Neuronal stem cell (in vitro differentiated cells): ENCODE measurements around the gene EAF1.

ENCODE experiments used
- DNase-seq: peaks from one replicate; pipeline ENCODE4 v3.0.0-alpha.2; 2013; ENCODE audit warnings: low spot score
- H2AFZ ChIP-seq: one replicate; pipeline ENCODE4 v1.6.1; 2013; ENCODE audit warnings: mild to moderate bottlenecking, low read length, inconsistent platforms
- H2AK5ac ChIP-seq: 2 replicates; pipeline ENCODE4 v1.6.1; 2013; ENCODE audit warnings: low read depth, mild to moderate bottlenecking, inconsistent platforms, low read length, moderate library complexity, mixed read lengths
- H2BK120ac ChIP-seq: 2 replicates; pipeline ENCODE4 v1.6.1; 2013; ENCODE audit warnings: low read depth, mild to moderate bottlenecking, inconsistent platforms, low read length, moderate library complexity, mixed read lengths
- H2BK12ac ChIP-seq: one replicate; pipeline ENCODE4 v1.6.1; 2013; ENCODE audit warnings: low read length, inconsistent platforms
- H2BK15ac ChIP-seq: 2 replicates; pipeline ENCODE4 v1.6.1; 2013; ENCODE audit warnings: mild to moderate bottlenecking, low read length, inconsistent platforms, mixed read lengths
- H2BK5ac ChIP-seq: one replicate; pipeline ENCODE4 v1.6.1; 2013; ENCODE audit warnings: inconsistent platforms, mild to moderate bottlenecking, low read length, moderate library complexity
- H3K14ac ChIP-seq: one replicate; pipeline ENCODE4 v1.6.1; 2013; ENCODE audit warnings: low read length, inconsistent platforms
- H3K18ac ChIP-seq: 2 replicates; pipeline ENCODE4 v1.6.1; 2013; ENCODE audit warnings: low read length, inconsistent platforms
- H3K23ac ChIP-seq: 2 replicates; pipeline ENCODE4 v1.6.1; 2013; ENCODE audit warnings: low read depth, mild to moderate bottlenecking, mixed read lengths, low read length, inconsistent platforms; ENCODE audit not compliant: poor library complexity
- H3K27ac ChIP-seq: replicated peaks from 3 replicates; pipeline ENCODE4 v1.5.1; 2013; ENCODE audit warnings: low read length, inconsistent platforms
- H3K27me3 ChIP-seq, 3 experiments: 2 replicates each; pipeline ENCODE4 v1.6.1; 2013; ENCODE audit warnings: low read length in 3 of 3, mild to moderate bottlenecking in 2 of 3, inconsistent platforms in 1 of 3, low read depth in 1 of 3, mixed read lengths in 1 of 3, moderate library complexity in 1 of 3; ENCODE audit not compliant: control insufficient read depth in 3 of 3, insufficient read depth in 3 of 3
- H3K36me3 ChIP-seq, 2 donors: replicated peaks in 1 of 2; 2 replicates each; pipeline ENCODE4 v1.6.1; 2013; ENCODE audit warnings: low read length in 2 of 2; ENCODE audit not compliant: control insufficient read depth in 2 of 2, insufficient read depth in 2 of 2
- H3K4ac ChIP-seq: 2 replicates; pipeline ENCODE4 v1.6.1; 2013; ENCODE audit warnings: inconsistent platforms, mild to moderate bottlenecking, low read length, moderate library complexity
- H3K4me1 ChIP-seq, 2 donors: 1 replicate in 1 of 2; 2 replicates in 1 of 2; pipeline ENCODE4 v1.6.1; 2013; ENCODE audit warnings: low read length in 2 of 2, low read depth in 1 of 2; ENCODE audit not compliant: control insufficient read depth in 2 of 2, insufficient read depth in 1 of 2
- H3K4me2 ChIP-seq: one replicate; pipeline ENCODE4 v1.6.1; 2013; ENCODE audit warnings: mild to moderate bottlenecking, low read length, inconsistent platforms; ENCODE audit not compliant: insufficient read depth, poor library complexity, severe bottlenecking
- H3K4me3 ChIP-seq, 2 donors: 2 replicates each; pipeline ENCODE4 v1.5.1; 2013; ENCODE audit warnings: low read length in 2 of 2, mild to moderate bottlenecking in 2 of 2, inconsistent platforms in 1 of 2, moderate library complexity in 1 of 2
- H3K79me1 ChIP-seq: one replicate; pipeline ENCODE4 v1.6.1; 2013; ENCODE audit warnings: low read depth, mild to moderate bottlenecking, inconsistent platforms, low read length, moderate library complexity
- H3K9ac ChIP-seq: one replicate; pipeline ENCODE4 v1.6.1; 2013; ENCODE audit warnings: mild to moderate bottlenecking, low read depth, low read length, inconsistent platforms; ENCODE audit not compliant: poor library complexity
- H3K9me3 ChIP-seq, 2 donors: replicated peaks in 1 of 2; 2 replicates each; pipeline versions ENCODE3 to v1.6.1; 2013; ENCODE audit warnings: low read length in 2 of 2, mild to moderate bottlenecking in 2 of 2, inconsistent platforms in 1 of 2, low read depth in 1 of 2, mixed read lengths in 1 of 2, moderate library complexity in 1 of 2; ENCODE audit not compliant: control insufficient read depth in 2 of 2, insufficient read depth in 1 of 2
- H4K8ac ChIP-seq: one replicate; pipeline ENCODE4 v1.6.1; 2013; ENCODE audit warnings: low read depth, mild to moderate bottlenecking, inconsistent platforms, low read length, moderate library complexity
- H4K91ac ChIP-seq: one replicate; pipeline ENCODE4 v1.6.1; 2013; ENCODE audit warnings: low read length, low read depth, mild to moderate bottlenecking, inconsistent platforms; ENCODE audit not compliant: poor library complexity
- WGBS, 2 donors: extraction: QIAGEN DNeasy Blood & Tissue Kit; methylation state at CpG; one replicate each; pipeline ENCODE4 v1.1.7; 2013; ENCODE audit warnings: missing lambda C conversion rate in 2 of 2, mixed read lengths in 1 of 2; ENCODE audit not compliant: insufficient read length in 2 of 2, insufficient replicate concordance in 1 of 2; ENCODE audit errors: extremely low coverage in 2 of 2; 5-methylcytosine and 5-hydroxymethylcytosine counted together

EAF1 gene

GRCh38 chr3:15450438-15451215 is 23.2 kb downstream of the EAF1 start:
- H3K27me3 ChIP-seq = no peaks in the 10 kb centered on the region
- no peaks in the 10 kb centered on the region for H3K4me1 ChIP-seq
- H2BK120ac ChIP-seq = no peak overlapping the region
- no peak overlapping the region for H2BK12ac ChIP-seq
- H4K8ac ChIP-seq = no peak overlapping the region
- H4K91ac ChIP-seq = no peak overlapping the region
- no peak overlapping the region for H3K4ac ChIP-seq
- H3K9ac ChIP-seq = no peak overlapping the region
- H3K9me3 ChIP-seq = no peaks in the 10 kb centered on the region
- no peak overlapping the region for H2AFZ ChIP-seq
- no peak overlapping the region for H3K4me2 ChIP-seq
- DNase-seq = no peak
- no peaks in the 10 kb centered on the region for H3K36me3 ChIP-seq
- no peak overlapping the region for H2BK15ac ChIP-seq
- H2AK5ac ChIP-seq = no peak overlapping the region
- no peak overlapping the region for H3K27ac ChIP-seq
- H3K23ac ChIP-seq = no peak overlapping the region
- H3K4me3 ChIP-seq = no peak overlapping the region
- no peak overlapping the region for H3K18ac ChIP-seq
- no CpG with 5 or more reads among the region's 12 CpGs for WGBS, 2 donors
- H2BK5ac ChIP-seq = no peak overlapping the region
- H3K14ac ChIP-seq = no peak overlapping the region
- H3K79me1 ChIP-seq = no peaks in the 10 kb centered on the region

DNA sequence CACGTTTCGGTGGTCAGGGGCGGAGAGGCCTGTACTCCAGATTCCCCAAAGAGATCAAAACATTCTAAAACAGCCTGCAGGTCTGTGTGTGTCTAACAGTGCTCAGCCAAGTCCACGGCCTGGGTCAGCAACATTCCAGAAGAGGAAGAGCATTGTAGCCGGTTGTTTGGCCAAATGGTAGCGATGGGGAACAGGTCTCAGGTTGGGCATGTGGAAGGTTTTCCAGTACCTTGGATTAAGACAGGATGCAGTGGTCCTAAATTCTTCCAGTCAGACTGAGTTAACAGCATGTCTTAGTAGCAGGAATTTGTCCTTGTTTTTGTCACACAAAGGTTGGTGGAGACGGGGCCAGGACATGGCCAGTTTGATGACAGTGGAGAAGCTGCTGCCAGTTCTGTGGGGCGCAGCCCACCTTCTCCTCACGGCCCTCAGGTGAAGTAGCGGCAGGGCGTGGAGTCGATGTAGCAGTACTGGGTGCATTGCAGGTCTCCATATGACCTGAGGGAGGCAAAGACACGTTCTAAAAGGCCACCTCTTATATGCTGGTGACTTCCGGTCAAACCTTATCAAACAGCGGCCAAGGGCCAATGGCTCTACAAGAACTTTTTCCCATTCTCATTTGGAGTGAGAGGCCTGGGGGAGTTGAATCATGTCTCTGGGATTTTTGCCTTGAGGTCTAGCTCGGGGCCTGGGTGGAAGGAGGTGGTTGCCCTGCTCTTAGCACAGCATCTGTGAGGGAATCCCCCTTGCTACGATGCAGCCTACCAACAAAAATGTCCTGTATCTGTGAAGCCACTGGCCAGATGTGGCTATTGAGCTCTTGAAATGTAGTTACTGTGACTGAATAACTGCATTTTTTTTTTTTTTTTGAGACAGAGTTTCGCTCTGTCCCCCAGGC is 24.1 kb downstream of the EAF1 start:
- Histone ChIP-seq H2BK120ac (no peak overlapping the region), H3K27me3 (no peaks in the 10 kb centered on the region), H2BK12ac (no peak overlapping the region), H2AFZ (no peak overlapping the region), H3K79me1 (no peaks in the 10 kb centered on the region), H3K4me1 (no peaks in the 10 kb centered on the region), H3K14ac (no peak overlapping the region), H3K9ac (no peak overlapping the region), H3K27ac (no peak overlapping the region), H3K9me3 (no peaks in the 10 kb centered on the region), H3K4me2 (no peak overlapping the region), H4K91ac (no peak overlapping the region), H2AK5ac (no peak overlapping the region), H4K8ac (no peak overlapping the region), H3K4me3 (no peak overlapping the region), H3K36me3 (peaks cover 0 to 2% of the 10 kb centered on the region in 2 donors), H2BK15ac (no peak overlapping the region), H3K4ac (no peak overlapping the region), H3K18ac (no peak overlapping the region), H3K23ac (no peak overlapping the region), H2BK5ac (no peak overlapping the region)
- WGBS, 2 donors = no CpG with 5 or more reads among the region's 18 CpGs
- no peak for DNase-seq

DNA sequence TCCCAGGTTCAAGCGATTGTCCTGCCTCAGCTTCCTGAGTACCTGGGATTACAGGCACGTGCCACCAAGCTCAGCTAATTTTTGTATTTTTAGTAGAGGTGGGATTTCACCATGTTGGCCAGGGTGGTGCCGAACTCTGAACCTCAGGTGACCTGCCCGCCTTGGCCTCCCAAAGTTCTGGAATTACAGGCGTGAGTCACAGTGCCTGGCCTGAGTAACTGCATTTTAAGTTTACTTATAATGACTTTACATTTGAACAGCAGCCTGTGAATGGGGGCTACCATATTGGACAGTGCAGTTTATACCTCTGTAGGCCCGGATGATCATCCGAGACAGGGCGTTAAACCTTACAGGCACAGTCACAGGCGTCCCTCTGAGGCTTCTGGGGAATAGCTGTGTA is 24.8 kb downstream of the EAF1 start:
- Histone ChIP-seq H2BK5ac (no peak overlapping the region), H4K91ac (no peak overlapping the region), H2BK12ac (no peak overlapping the region), H3K79me1 (no peaks in the 10 kb centered on the region), H3K9me3 (no peaks in the 10 kb centered on the region), H3K27ac (no peak overlapping the region), H3K27me3 (no peaks in the 10 kb centered on the region), H2AK5ac (no peak overlapping the region), H2AFZ (no peak overlapping the region), H3K9ac (no peak overlapping the region), H3K4me1 (no peaks in the 10 kb centered on the region), H3K23ac (no peak overlapping the region), H3K4ac (no peak overlapping the region), H3K18ac (no peak overlapping the region), H2BK15ac (no peak overlapping the region), H4K8ac (no peak overlapping the region), H3K36me3 (peaks cover 0 to 2% of the 10 kb centered on the region in 2 donors), H3K4me2 (no peak overlapping the region), H2BK120ac (no peak overlapping the region), H3K4me3 (no peak overlapping the region), H3K14ac (no peak overlapping the region)
- WGBS, 2 donors = no CpG with 5 or more reads among the region's 9 CpGs
- no peak for DNase-seq

- H4K8ac ChIP-seq = no peak overlapping the region
- H4K91ac ChIP-seq = no peak overlapping the region
- H2AK5ac ChIP-seq = no peak overlapping the region
- no peak overlapping the region for H3K4me3 ChIP-seq
- H3K4ac ChIP-seq = no peak overlapping the region
- H2BK12ac ChIP-seq = no peak overlapping the region
- H3K27ac ChIP-seq = no peak overlapping the region
- H3K79me1 ChIP-seq = no peaks in the 10 kb centered on the region
- DNase-seq = no peak
- no peak overlapping the region for H3K23ac ChIP-seq
- no peak overlapping the region for H3K18ac ChIP-seq
- H2BK15ac ChIP-seq = no peak overlapping the region
- H2BK120ac ChIP-seq = no peak overlapping the region
- H3K4me1 ChIP-seq = no peaks in the 10 kb centered on the region
- no peak overlapping the region for H3K9ac ChIP-seq
- no peak overlapping the region for H2AFZ ChIP-seq
- H3K27me3 ChIP-seq = no peaks in the 10 kb centered on the region
- no peak overlapping the region for H2BK5ac ChIP-seq
- no CpG with 5 or more reads among the region's 5 CpGs for WGBS, 2 donors
- H3K14ac ChIP-seq = no peak overlapping the region
- H3K9me3 ChIP-seq = no peaks in the 10 kb centered on the region
- H3K36me3 ChIP-seq = peaks cover 0 to 2% of the 10 kb centered on the region in 2 donors
- H3K4me2 ChIP-seq = no peak overlapping the region
These were observed 25.6 kb downstream of the EAF1 start for GRCh38 chr3:15452961-15453360.
